Measurements from ENCODE around the gene VSTM4.
A peak's percentile ranks its signal among the peaks of the same experiment; 100 is the strongest.

VSTM4 gene

GRCh38 chr10:49008505-49009198, 106.7 kb downstream of the VSTM4 start:
- no peak for DNase-seq (ENCODE audit: low read depth, low spot score)

GRCh38 chr10:49008091-49008490, 107.2 kb downstream of the VSTM4 start:
- DNase-seq (ENCODE audit: low read depth, low spot score) = no peak

- no peak for DNase-seq (ENCODE audit: low read depth, low spot score)
These were observed 108.2 kb downstream of the VSTM4 start for GRCh38 chr10:49007129-49007528.

GRCh38 chr10:49005270-49005669, 110.1 kb downstream of the VSTM4 start:
- DNase-seq (ENCODE audit: low read depth, low spot score) = no peak

GRCh38 chr10:49001870-49002672, 113.3 kb downstream of the VSTM4 start:
- DNase-seq (ENCODE audit: low read depth, low spot score) = no peak

- DNase-seq (ENCODE audit: low read depth, low spot score) = no peak
These were observed 113.9 kb downstream of the VSTM4 start for GRCh38 chr10:49001402-49001801.

- no peak for DNase-seq (ENCODE audit: low read depth, low spot score)
These were observed 114.6 kb downstream of the VSTM4 start for GRCh38 chr10:49000437-49001398.

- no peak for DNase-seq (ENCODE audit: low read depth, low spot score)
These were observed 116.0 kb downstream of the VSTM4 start for GRCh38 chr10:48999346-48999745.

- no peak for DNase-seq (ENCODE audit: low read depth, low spot score)
These were observed 119.0 kb downstream of the VSTM4 start for GRCh38 chr10:48996329-48996728.

GRCh38 chr10:48993627-48994026, 121.7 kb downstream of the VSTM4 start:
- DNase-seq (ENCODE audit: low read depth, low spot score) = no peak

- DNase-seq (ENCODE audit: low read depth, low spot score) = no peak
These were observed 125.1 kb downstream of the VSTM4 start for GRCh38 chr10:48990226-48990625.

GRCh38 chr10:48985621-48986158, 129.6 kb downstream of the VSTM4 start:
- no peak for DNase-seq (ENCODE audit: low read depth, low spot score)

- DNase-seq (ENCODE audit: low read depth, low spot score) = no peak
These were observed 131.5 kb downstream of the VSTM4 start for GRCh38 chr10:48983648-48984351.

- no peak for DNase-seq (ENCODE audit: low read depth, low spot score)
These were observed 132.7 kb downstream of the VSTM4 start for GRCh38 chr10:48982584-48982983.

GRCh38 chr10:48981310-48981907, 133.9 kb downstream of the VSTM4 start:
- peak; percentile 56 for DNase-seq (ENCODE audit: low read depth, low spot score)

- DNase-seq (ENCODE audit: low read depth, low spot score) = no peak
These were observed 137.0 kb downstream of the VSTM4 start for GRCh38 chr10:48978318-48978717.

- no peak for DNase-seq (ENCODE audit: low read depth, low spot score)
These were observed 139.1 kb downstream of the VSTM4 start for GRCh38 chr10:48976196-48976595.

GRCh38 chr10:48974510-48975156, 140.7 kb downstream of the VSTM4 start:
- no peak for DNase-seq (ENCODE audit: low read depth, low spot score)

GRCh38 chr10:48973065-48973464, 142.3 kb downstream of the VSTM4 start:
- no peak for DNase-seq (ENCODE audit: low read depth, low spot score)

- DNase-seq (ENCODE audit: low read depth, low spot score) = no peak
These were observed 144.7 kb downstream of the VSTM4 start for GRCh38 chr10:48970654-48971053.

All from astrocyte of the hippocampus (primary cell).